Liver (tissue), 9 donors: ENCODE results near the gene INHBB. TPM values are rescaled to one million over a fixed set of nuclear protein-coding genes. Genes with fewer than 3 reads are reported as not detected.

Experiments
- DNase-seq: peaks from one replicate; pipeline ENCODE4 v3.0.0-alpha.2; 2017; ENCODE audit warnings: low spot score
- H3K27ac ChIP-seq, 2 donors: one replicate each; pipeline ENCODE4 v1.7.0; 2013; ENCODE audit warnings: inconsistent platforms in 2 of 2, low read length in 2 of 2, control low read depth in 1 of 2, low read depth in 1 of 2, mild to moderate bottlenecking in 1 of 2
- H3K27me3 ChIP-seq, 4 donors: one replicate each; pipeline versions ENCODE4 v1.6.1 to v1.7.0; 2013; ENCODE audit warnings: low read length in 3 of 4, inconsistent platforms in 1 of 4, mild to moderate bottlenecking in 1 of 4, moderate library complexity in 1 of 4; ENCODE audit not compliant: control insufficient read depth in 4 of 4, insufficient read depth in 4 of 4
- H3K36me3 ChIP-seq, 4 donors: one replicate each; pipeline versions ENCODE4 v1.6.1 to v1.7.0; 2013; ENCODE audit warnings: low read length in 3 of 4, mild to moderate bottlenecking in 3 of 4, low read depth in 1 of 4, moderate library complexity in 1 of 4; ENCODE audit not compliant: control insufficient read depth in 4 of 4, insufficient read depth in 3 of 4
- H3K4me1 ChIP-seq, 4 donors: one replicate each; pipeline versions ENCODE4 v1.6.1 to v1.7.0; 2013; ENCODE audit warnings: low read length in 3 of 4, mild to moderate bottlenecking in 3 of 4, moderate library complexity in 1 of 4; ENCODE audit not compliant: control insufficient read depth in 4 of 4, insufficient read depth in 4 of 4
- H3K4me3 ChIP-seq, 3 donors: one replicate each; pipeline versions ENCODE4 v1.6.1 to v1.7.0; 2013; ENCODE audit warnings: low read length in 3 of 3, control low read depth in 1 of 3, low read depth in 1 of 3, mild to moderate bottlenecking in 1 of 3
- H3K9ac ChIP-seq, 2 donors: one replicate each; pipeline ENCODE4 v1.7.0; 2013; ENCODE audit warnings: low read length in 2 of 2, mild to moderate bottlenecking in 2 of 2, moderate library complexity in 2 of 2, control low read depth in 1 of 2, low read depth in 1 of 2
- H3K9me3 ChIP-seq, 4 donors: one replicate each; pipeline versions ENCODE4 v1.6.1 to v1.7.0; 2013; ENCODE audit warnings: low read length in 3 of 4; ENCODE audit not compliant: control insufficient read depth in 4 of 4
- EGR1 ChIP-seq, 2 donors: IDR thresholded peaks; 2 replicates each; pipeline ENCODE4 v1.6.1; 2016 to 2018; ENCODE audit warnings: antibody characterized with exemption in 2 of 2, low read depth in 2 of 2
- FOXA1 ChIP-seq: IDR thresholded peaks from 2 replicates; pipeline ENCODE4 v1.6.1; 2016; ENCODE audit warnings: antibody characterized with exemption
- FOXA2 ChIP-seq: IDR thresholded peaks from 2 replicates; pipeline ENCODE4 v1.6.1; 2016; ENCODE audit warnings: antibody characterized with exemption
- GABPA ChIP-seq, 2 donors: IDR thresholded peaks in 1 of 2; conservative IDR thresholded peaks in 1 of 2; 2 replicates each; pipeline ENCODE4 v1.6.1; 2016; ENCODE audit warnings: antibody characterized with exemption in 2 of 2, mild to moderate bottlenecking in 1 of 2, moderate library complexity in 1 of 2
- HNF4A ChIP-seq, 2 donors: conservative IDR thresholded peaks; 2 replicates each; pipeline ENCODE4 v1.6.1; 2016; ENCODE audit warnings: antibody characterized with exemption in 2 of 2, mild to moderate bottlenecking in 2 of 2
- NR2F2 ChIP-seq: IDR thresholded peaks from 2 replicates; pipeline ENCODE4 v1.6.1; 2016; ENCODE audit warnings: antibody characterized with exemption
- RAD21 ChIP-seq, 2 donors: IDR thresholded peaks; 2 replicates each; pipeline ENCODE4 v1.6.1; 2016; ENCODE audit warnings: antibody characterized with exemption in 2 of 2, mild to moderate bottlenecking in 2 of 2
- REST ChIP-seq: IDR thresholded peaks from 2 replicates; pipeline ENCODE4 v1.6.1; 2016; ENCODE audit warnings: antibody characterized with exemption, mild to moderate bottlenecking
- RXRA ChIP-seq, 2 donors: IDR thresholded peaks; 2 replicates each; pipeline ENCODE4 v1.6.1; 2017 to 2018; ENCODE audit warnings: antibody characterized with exemption in 2 of 2, mild to moderate bottlenecking in 1 of 2
- SP1 ChIP-seq: IDR thresholded peaks from 2 replicates; pipeline ENCODE4 v1.6.1; 2018; ENCODE audit warnings: antibody characterized with exemption, mild to moderate bottlenecking
- TAF1 ChIP-seq: conservative IDR thresholded peaks from 2 replicates; pipeline ENCODE4 v1.6.1; 2016; ENCODE audit warnings: antibody characterized with exemption, mild to moderate bottlenecking
- YY1 ChIP-seq: IDR thresholded peaks from 2 replicates; pipeline ENCODE4 v1.6.1; 2016; ENCODE audit warnings: antibody characterized with exemption, mild to moderate bottlenecking
- WGBS: extraction: QIAGEN DNeasy Blood & Tissue Kit; methylation state at CpG from one replicate; pipeline ENCODE4 v1.1.7; 2013; 5-methylcytosine and 5-hydroxymethylcytosine counted together
- polyA plus RNA-seq, 2 donors: library from polyadenylated mRNA; stranded (reverse) in 1 of 2; unstranded in 1 of 2; fragments of 200-250 nt in 1 of 2; fragments of >200 nt in 1 of 2; fragmentation: Nextera tagmentation in 1 of 2; extraction: Ambion mirVana in 1 of 2; gene quantifications; one replicate each; pipeline versions ENCODE4 v1.2.1 to v1.2.3, GENCODE V29; 2013 to 2015
- total RNA-seq, 2 donors: library from RNA; depleted of rRNA; stranded (reverse); fragments of >200 nt; gene quantifications; one replicate each; pipeline ENCODE4 v1.2.3, GENCODE V29; 2014
- TF ChIP-seq, protein P1 (sequence below): IDR thresholded peaks from 2 replicates; pipeline ENCODE4 v1.6.1; 2016; ENCODE audit warnings: antibody characterized with exemption
- TF ChIP-seq, protein P2 (sequence below): fragments of 150-350 bp; IDR thresholded peaks from 2 replicates; pipeline ENCODE4 v1.5.1; 2017; ENCODE audit warnings: improper control_type of control experiment, low read depth, low read length; ENCODE audit not compliant: missing input control
- TF ChIP-seq, protein P3 (sequence below): IDR thresholded peaks from 2 replicates; pipeline ENCODE4 v1.6.1; 2016; ENCODE audit warnings: antibody characterized with exemption
- TF ChIP-seq, protein P4 (sequence below): IDR thresholded peaks from 2 replicates; pipeline ENCODE4 v1.6.1; 2016; ENCODE audit warnings: antibody characterized with exemption
- donor health status: healthy.
- donor health status: healthy.
- donor health status: healthy.
- donor health status: healthy.
- donor health status: healthy.

Gene INHBB
- total and polyA plus RNA-seq, 4 donors: 0.36 to 7.4 (median 2.1) TPM

DNA sequence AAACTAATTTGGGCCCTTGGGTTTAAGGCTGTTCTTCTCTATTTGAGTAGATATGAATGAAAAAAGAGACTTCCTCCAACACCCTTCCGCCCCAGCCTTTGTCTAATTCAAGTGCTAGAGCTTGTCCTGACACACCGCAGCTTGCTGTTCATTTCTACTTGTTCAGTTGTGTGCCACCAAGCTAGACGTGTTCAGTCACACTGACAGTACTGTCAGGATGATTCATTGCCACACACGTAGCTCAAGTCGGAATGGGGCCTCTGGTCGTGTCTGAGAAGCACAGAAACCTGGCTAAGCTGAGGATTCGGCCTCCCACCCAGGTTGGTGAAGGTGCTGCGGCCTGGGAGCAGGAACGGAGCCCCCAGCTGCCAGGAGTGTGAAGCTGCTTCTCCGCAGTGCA is 45.6 kb upstream of the INHBB start:
- DNase-seq: no peak
- Histone ChIP-seq H3K27me3 (no peaks in the 10 kb centered on the region), H3K9ac (no peak overlapping the region), H3K4me3 (no peak overlapping the region), H3K4me1 (no peaks in the 10 kb centered on the region), H3K9me3 (no peaks in the 10 kb centered on the region), H3K36me3 (peaks cover 0 to 6% (median 2%) of the 10 kb centered on the region in 4 donors), H3K27ac (no peak overlapping the region)
- 92% methylated on average over 10 of the region's 10 CpGs for WGBS
- TF ChIP-seq GABPA (IDR thresholded peaks at IDR 0.05 in 1 of 2, conservative IDR thresholded peaks at IDR 0.05 in 1 of 2) (no peak), TAF1 (no peak), EGR1 (IDR thresholded peaks at IDR 0.05; ENCODE audit: low read depth in 2 of 2) (no peak), RXRA (IDR thresholded peaks at IDR 0.05) (no peak), RAD21 (IDR thresholded peaks at IDR 0.05) (no peak), FOXA1 (no peak), FOXA2 (no peak), NR2F2 (no peak), SP1 (no peak), HNF4A (conservative IDR thresholded peaks at IDR 0.05) (no peak), REST (no peak)
- TF ChIP-seq, protein P1, sequence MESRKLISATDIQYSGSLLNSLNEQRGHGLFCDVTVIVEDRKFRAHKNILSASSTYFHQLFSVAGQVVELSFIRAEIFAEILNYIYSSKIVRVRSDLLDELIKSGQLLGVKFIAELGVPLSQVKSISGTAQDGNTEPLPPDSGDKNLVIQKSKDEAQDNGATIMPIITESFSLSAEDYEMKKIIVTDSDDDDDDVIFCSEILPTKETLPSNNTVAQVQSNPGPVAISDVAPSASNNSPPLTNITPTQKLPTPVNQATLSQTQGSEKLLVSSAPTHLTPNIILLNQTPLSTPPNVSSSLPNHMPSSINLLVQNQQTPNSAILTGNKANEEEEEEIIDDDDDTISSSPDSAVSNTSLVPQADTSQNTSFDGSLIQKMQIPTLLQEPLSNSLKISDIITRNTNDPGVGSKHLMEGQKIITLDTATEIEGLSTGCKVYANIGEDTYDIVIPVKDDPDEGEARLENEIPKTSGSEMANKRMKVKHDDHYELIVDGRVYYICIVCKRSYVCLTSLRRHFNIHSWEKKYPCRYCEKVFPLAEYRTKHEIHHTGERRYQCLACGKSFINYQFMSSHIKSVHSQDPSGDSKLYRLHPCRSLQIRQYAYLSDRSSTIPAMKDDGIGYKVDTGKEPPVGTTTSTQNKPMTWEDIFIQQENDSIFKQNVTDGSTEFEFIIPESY: no peak
- TF ChIP-seq, protein P2, sequence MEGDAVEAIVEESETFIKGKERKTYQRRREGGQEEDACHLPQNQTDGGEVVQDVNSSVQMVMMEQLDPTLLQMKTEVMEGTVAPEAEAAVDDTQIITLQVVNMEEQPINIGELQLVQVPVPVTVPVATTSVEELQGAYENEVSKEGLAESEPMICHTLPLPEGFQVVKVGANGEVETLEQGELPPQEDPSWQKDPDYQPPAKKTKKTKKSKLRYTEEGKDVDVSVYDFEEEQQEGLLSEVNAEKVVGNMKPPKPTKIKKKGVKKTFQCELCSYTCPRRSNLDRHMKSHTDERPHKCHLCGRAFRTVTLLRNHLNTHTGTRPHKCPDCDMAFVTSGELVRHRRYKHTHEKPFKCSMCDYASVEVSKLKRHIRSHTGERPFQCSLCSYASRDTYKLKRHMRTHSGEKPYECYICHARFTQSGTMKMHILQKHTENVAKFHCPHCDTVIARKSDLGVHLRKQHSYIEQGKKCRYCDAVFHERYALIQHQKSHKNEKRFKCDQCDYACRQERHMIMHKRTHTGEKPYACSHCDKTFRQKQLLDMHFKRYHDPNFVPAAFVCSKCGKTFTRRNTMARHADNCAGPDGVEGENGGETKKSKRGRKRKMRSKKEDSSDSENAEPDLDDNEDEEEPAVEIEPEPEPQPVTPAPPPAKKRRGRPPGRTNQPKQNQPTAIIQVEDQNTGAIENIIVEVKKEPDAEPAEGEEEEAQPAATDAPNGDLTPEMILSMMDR: no peak
- TF ChIP-seq, protein P3, sequence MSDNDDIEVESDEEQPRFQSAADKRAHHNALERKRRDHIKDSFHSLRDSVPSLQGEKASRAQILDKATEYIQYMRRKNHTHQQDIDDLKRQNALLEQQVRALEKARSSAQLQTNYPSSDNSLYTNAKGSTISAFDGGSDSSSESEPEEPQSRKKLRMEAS: no peak
- TF ChIP-seq, protein P4, sequence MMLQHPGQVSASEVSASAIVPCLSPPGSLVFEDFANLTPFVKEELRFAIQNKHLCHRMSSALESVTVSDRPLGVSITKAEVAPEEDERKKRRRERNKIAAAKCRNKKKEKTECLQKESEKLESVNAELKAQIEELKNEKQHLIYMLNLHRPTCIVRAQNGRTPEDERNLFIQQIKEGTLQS: no peak

DNA sequence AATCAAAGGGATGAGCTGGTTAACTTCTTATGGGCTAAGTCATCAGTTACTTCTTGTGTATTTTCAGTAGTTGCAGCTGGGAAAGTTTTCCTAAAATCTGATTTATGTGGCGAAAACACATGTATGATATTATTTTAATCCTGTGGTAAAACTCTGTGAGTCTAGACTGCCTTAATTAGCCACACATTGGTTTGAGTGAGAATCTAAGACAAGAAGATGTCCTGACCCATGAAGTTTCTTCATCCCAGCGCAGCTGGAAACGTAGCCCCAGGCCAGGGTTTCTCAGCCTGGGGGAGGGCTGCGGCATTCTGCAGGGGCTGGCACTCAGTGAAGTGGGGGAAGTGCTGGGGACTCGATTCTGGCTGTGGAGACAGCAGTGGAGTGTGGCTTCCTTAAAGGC is 44.7 kb upstream of the INHBB start:
- TF ChIP-seq GABPA (IDR thresholded peaks at IDR 0.05 in 1 of 2, conservative IDR thresholded peaks at IDR 0.05 in 1 of 2) (no peak), REST (no peak), HNF4A (conservative IDR thresholded peaks at IDR 0.05) (no peak), FOXA2 (no peak), YY1 (no peak)
- TF ChIP-seq, protein P1: no peak
- TF ChIP-seq, protein P4: no peak
- WGBS: 95% methylated on average over 5 of the region's 5 CpGs
- peaks cover 0 to 6% (median 2%) of the 10 kb centered on the region in 4 donors for H3K36me3 ChIP-seq
- no peak overlapping the region for H3K4me3 ChIP-seq
- H3K9me3 ChIP-seq: no peaks in the 10 kb centered on the region
- H3K27ac ChIP-seq: no peak overlapping the region
- no peak overlapping the region for H3K9ac ChIP-seq
- DNase-seq: no peak
- H3K27me3 ChIP-seq: no peaks in the 10 kb centered on the region
- H3K4me1 ChIP-seq: no peaks in the 10 kb centered on the region
